Epithelial cell of esophagus (primary cell): ENCODE results near the gene PGC.
A peak's percentile ranks its signal among the peaks of the same experiment; 100 is the strongest.

Source experiments
- DNase-seq: peaks from one replicate; pipeline ENCODE4 v3.0.0; 2010; ENCODE audit warnings: low read depth
- H3K4me3 ChIP-seq: 2 replicates; pipeline ENCODE4 v1.5.1; 2011; ENCODE audit warnings: mild to moderate bottlenecking, low read length, control low read depth
- TF ChIP-seq, protein P1 (sequence below): IDR thresholded peaks from 2 replicates; pipeline ENCODE4 v1.5.1; 2011; ENCODE audit warnings: low read depth, mild to moderate bottlenecking, low read length, control low read depth, inconsistent platforms; ENCODE audit not compliant: insufficient read depth; ENCODE audit errors: missing control alignments

Gene PGC

DNA sequence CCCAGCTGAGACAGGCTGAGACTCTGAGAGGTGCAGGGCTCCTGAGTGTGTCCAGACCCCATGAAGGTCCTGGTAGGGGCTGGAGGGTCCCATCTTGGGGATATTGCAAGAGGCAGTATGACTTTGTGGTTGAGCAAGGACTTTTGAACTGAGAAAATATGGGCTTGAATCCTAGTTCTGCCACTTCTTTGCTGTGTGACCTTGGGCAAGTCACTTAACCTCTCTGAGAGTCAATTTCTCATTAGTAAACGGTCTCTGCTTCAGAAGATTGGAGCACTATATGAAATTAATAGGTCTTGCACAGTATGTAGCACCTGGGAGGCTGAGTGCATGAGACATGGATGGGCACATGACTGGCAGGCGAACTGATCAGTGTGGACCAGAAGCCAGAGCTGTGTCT, 54.5 kb downstream of the PGC start:
- H3K4me3 ChIP-seq: no peak overlapping the region
- TF ChIP-seq, protein P1, sequence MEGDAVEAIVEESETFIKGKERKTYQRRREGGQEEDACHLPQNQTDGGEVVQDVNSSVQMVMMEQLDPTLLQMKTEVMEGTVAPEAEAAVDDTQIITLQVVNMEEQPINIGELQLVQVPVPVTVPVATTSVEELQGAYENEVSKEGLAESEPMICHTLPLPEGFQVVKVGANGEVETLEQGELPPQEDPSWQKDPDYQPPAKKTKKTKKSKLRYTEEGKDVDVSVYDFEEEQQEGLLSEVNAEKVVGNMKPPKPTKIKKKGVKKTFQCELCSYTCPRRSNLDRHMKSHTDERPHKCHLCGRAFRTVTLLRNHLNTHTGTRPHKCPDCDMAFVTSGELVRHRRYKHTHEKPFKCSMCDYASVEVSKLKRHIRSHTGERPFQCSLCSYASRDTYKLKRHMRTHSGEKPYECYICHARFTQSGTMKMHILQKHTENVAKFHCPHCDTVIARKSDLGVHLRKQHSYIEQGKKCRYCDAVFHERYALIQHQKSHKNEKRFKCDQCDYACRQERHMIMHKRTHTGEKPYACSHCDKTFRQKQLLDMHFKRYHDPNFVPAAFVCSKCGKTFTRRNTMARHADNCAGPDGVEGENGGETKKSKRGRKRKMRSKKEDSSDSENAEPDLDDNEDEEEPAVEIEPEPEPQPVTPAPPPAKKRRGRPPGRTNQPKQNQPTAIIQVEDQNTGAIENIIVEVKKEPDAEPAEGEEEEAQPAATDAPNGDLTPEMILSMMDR: no peak
- DNase-seq: no peak

DNA sequence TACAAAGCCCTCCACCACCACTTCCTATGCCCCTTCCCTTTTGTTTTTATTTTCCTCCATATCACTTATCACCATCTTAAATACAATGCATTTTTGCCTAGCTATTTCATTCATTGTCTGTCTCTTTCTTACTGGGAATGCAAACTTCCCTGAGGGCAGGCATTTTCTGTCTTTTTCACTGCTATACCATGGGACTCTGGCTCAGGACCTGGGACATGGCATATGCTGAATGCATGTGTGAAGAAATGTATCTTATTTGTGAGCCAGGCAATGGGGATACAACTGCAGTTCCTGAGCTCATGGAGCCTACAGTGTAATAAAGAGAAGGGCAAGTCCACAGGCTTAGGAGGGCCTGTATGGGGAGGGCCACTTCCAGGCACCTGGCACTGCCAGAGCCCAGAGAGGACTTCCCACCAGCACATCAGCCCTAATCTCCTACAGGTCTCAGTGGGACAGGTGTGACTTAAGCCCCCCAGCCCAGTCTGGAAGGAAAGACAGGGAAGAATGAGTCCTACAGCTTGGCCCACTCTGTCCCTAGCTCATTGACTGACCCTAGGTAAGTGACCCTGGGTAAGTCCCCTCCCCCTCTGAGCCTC, 55.0 kb downstream of the PGC start:
- H3K4me3 ChIP-seq: no peak overlapping the region
- DNase-seq: no peak
- TF ChIP-seq, protein P1: no peak

DNA sequence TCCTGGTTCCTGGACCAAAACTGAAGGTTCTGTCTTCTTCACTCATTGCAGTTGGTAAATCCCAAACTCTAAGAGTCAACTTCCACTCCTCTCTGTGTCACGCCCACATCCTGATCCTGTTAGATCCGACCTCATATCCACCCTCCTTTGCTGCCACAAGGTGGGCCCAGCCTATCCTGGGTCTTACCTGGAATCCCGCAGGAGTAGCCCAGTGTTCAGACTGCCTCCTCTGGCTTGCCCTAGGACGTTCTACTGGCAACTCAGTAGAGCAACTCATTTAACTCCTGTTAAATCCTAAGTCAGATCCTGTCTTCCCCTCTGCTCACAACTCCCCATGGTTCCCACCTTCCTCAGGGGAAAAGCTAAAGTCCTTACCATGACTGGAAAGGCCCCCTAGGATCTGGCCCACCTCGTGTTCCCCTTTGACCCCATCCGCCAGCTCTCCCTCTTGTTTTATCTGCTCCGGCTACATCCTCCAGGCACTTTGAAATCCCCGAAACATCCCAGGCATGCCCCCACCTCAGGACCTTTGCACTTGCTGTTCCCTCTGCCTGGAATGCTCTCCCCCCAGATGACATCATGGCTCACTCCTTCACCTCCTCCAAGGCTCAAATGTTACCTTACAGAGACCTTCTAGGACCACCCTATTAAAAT, 55.6 kb downstream of the PGC start:
- no peak for DNase-seq
- TF ChIP-seq, protein P1: no peak
- no peak overlapping the region for H3K4me3 ChIP-seq

DNA sequence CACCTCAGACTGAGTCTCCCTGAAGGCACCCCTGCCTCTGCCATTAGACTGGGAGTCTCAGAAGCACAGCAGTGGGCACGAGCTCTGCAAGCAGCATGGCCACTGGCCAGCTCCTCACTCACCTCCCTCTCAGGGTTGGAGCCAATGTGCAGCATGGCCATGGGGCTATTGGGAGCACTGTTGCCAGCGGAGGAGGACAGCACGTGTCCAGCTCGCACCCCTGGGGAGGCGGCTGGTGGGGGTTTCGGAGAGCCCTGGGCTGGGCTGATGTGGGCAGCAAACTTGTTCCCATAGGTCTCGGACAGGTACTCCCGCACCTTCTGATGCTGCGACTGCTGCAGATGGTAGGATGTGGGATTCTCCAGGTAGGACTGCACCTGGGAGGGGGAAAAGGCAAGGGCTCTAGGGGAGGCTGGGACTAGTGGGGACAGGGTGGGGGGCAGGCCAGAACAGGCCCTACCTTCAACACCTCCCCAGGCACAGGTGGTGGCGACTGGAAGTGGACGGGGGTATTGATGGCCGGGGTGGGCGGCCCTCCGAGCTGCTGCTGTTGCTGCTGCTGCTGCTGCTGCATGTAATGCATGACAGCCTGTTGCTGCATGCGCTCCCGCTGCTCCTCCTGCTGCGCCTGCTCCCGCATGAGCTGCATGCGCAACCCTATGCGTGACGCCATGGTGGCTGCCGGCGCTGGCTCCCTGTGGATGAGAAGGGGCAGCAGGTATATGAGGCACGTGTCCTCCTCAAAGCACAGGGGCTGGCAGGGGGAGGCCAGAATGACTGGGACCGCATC, 56.5 kb downstream of the PGC start:
- no peak overlapping the region for H3K4me3 ChIP-seq
- no peak for DNase-seq
- TF ChIP-seq, protein P1: no peak

DNA sequence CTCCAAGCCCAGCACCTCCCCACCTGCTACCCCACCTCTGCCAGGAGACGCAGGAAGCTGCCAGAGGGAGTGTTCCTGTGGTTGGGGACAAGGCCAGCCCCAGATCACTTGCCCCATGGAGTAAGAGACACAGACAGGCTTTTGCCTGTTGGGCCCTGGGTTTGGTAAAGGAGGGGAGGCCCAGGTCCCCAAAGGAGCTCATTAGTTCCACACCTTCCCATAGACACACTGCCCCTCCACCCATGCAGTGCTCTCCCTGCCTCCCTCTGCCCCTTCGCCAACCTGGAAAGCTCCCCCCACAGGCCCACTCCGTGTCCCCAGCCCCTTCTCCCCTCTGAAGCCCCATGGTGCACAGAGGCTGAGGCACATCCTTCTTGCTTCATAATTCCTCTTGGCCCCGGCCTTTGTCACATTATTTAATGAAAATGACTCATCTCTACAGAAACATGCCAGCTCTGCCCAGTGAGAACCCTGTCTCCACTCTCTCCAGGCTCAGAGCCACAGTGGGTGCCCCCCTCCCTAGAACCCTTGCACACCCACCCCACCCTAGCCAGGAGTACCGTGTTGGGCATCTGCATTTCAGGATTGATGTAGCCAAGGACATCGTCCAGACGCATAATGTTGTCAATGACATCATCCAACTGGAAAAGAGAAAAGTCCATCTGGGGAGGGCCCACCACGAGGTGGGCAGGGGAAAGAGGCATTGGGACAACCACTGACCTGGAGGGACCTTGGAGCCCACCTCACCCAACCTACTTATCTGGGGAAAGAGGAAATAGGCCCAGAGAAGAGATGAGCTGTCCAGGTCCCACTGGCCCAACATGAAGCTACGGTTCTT, 57.8 kb downstream of the PGC start:
- no peak overlapping the region for H3K4me3 ChIP-seq
- TF ChIP-seq, protein P1: no peak
- DNase-seq: peak; percentile 40

DNA sequence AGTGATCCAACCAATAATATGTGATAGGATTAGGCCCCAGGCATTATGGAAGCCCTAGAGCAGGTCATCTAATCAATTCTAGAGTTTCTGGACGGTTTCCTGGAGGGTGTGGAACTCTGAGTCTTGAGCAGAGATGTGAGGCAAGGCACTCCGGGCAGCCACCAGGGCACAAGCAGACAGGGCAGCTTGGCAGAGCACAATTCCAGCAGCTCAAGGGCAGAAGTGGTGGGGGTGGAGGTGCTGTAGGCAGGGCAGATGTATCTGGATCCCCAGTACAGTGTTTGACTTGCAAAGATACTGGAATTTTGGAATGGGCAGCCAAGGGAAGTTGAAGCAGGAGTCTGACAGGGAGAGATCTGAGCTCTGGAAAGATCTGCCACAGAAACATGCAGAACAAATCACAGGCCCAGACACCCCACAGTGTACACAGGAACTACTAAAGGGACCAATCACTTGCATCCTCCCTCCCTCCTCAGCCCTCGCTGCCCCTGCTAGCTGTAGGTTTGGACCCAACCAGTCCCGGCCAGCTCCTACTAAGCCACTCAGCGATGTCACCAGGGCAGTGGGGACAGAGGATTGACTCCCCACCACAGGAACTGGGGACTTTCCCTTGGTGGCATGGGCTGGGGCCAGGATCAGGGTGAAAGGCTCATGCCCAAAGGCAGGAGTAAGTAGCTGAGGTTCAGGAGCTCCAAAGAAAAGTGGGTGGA, 58.8 kb downstream of the PGC start:
- no peak overlapping the region for H3K4me3 ChIP-seq
- DNase-seq: no peak
- TF ChIP-seq, protein P1: no peak
